ENCODE measurements around the gene WDR6. TPM values are rescaled to one million over a fixed set of nuclear protein-coding genes. Genes with fewer than 3 reads are reported as not detected.

WDR6 gene
- total RNA-seq, 2 donors from 2014 or later: 92.3 to 150 TPM

DNA sequence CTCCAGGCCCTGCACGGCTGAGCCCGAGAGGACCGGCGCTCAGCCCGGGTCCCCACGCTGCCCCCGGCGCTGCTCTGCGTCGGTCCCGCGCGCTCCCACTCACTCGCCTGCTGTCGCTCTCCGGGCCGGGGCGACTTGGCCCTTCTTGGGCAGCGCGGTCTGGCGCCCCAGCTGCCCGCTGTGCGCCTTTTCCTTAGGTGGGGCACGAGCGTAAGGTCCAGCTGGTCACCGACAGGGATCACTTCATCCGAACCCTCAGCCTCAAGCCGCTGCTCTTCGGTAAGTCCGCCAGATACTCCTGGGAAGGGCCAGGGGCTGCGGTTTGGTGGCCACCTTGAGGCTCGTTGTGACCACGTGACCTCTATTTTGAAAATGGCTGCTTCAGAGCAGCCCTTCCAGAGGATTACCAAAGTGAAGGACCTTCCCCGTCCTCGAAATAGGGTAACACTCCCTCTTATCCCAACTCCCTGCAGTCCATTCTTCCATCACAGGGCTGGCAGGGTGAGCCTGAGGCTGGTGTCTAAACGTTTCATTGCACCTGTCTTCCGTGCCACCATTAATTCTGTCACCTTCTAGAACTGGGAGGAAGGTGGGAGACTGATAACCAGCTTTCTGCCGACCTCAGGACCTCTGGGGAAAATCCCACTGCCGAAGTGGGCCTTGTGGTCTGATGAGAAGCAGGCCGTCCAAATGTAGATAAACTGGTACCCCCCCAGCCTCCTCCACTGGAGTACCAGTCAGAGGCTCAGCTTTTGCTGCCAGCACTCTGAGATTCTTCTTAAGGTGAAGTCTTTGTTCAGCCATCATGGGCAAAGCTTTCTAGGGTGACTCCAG is 16.3 kb upstream of the WDR6 start:
- Histone ChIP-seq H3K9ac (ENCODE audit: low read depth in 2 of 2, low read length in 2 of 2) (peak overlapping the region; percentile 88 to 96), H3K4me3 (peak overlapping the region; percentile 99), H3K9me3 (no peaks in the 10 kb centered on the region), H3K36me3 (no peaks in the 10 kb centered on the region), H3K27ac (peak overlapping the region; percentile 94), H3K27me3 (no peaks in the 10 kb centered on the region), H3K4me1 (peaks cover 16% of the 10 kb centered on the region)
- peak; percentile 64 for DNase-seq
- TF ChIP-seq, protein P1, sequence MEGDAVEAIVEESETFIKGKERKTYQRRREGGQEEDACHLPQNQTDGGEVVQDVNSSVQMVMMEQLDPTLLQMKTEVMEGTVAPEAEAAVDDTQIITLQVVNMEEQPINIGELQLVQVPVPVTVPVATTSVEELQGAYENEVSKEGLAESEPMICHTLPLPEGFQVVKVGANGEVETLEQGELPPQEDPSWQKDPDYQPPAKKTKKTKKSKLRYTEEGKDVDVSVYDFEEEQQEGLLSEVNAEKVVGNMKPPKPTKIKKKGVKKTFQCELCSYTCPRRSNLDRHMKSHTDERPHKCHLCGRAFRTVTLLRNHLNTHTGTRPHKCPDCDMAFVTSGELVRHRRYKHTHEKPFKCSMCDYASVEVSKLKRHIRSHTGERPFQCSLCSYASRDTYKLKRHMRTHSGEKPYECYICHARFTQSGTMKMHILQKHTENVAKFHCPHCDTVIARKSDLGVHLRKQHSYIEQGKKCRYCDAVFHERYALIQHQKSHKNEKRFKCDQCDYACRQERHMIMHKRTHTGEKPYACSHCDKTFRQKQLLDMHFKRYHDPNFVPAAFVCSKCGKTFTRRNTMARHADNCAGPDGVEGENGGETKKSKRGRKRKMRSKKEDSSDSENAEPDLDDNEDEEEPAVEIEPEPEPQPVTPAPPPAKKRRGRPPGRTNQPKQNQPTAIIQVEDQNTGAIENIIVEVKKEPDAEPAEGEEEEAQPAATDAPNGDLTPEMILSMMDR (IDR thresholded peaks at IDR 0.05): no peak
- intact Hi-C loops (cut with DNase I): no loop called here

DNA sequence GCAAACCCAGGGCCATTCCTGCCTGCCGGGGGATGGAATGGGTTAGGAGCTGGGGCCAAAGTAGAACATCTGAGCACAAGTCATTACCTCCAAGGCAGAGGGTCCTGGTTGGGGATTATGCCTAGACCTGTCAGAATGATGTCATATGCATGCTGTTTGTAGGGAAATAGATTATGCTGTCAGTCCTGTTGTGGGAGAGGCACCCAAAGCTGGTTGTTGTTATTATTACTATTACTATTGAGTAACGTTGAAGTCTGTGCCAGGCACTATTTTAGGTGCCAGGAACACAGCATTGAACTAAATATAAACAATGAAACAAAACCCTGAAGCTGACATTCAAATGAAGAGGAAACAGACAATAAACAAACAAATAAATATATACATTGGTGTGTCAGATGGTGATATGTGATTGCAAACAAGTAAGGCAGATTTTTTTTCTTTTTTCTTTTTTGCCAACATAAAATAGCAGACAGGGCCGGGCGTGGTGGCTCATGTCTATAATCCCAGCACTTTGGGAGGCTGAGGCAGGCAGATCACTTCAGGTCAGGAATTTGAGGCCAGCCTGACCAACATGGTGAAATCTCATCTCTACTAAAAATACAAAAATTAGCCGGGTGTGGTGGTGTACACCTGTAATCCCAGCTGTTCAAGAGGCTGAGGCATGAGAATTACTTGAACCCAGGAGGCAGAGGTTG is 15.2 kb upstream of the WDR6 start:
- intact Hi-C loops (cut with DNase I): no loop called here
- Histone ChIP-seq H3K27me3 (no peaks in the 10 kb centered on the region), H3K4me1 (peaks cover 16% of the 10 kb centered on the region), H3K27ac (no peak overlapping the region), H3K4me3 (no peak overlapping the region), H3K36me3 (no peaks in the 10 kb centered on the region), H3K9ac (ENCODE audit: low read depth in 2 of 2, low read length in 2 of 2) (peak overlapping the region in 1 of 2 donors; percentile 88), H3K9me3 (no peaks in the 10 kb centered on the region)
- TF ChIP-seq, protein P1 (IDR thresholded peaks at IDR 0.05): no peak
- DNase-seq: no peak

DNA sequence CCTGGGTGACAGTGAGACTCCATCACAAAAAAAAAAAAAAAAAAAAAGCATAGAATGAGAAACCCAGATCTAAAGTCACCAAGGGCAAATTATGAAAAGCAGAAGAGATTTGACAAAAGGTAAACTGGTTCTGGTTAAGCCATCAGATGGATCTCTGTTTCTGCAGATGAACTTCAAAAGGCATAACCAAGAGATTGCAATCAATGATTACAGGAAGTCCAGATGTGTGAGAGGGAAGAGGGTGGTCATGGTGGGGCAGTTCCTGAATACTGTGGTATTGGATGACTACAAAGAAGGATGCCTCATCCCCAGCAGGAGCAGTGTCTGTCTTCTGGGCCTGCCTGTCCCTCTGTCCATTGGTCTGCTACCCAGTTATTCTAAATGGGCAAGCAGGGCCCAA is 13.4 kb upstream of the WDR6 start:
- Histone ChIP-seq H3K36me3 (no peaks in the 10 kb centered on the region), H3K27me3 (no peaks in the 10 kb centered on the region), H3K9ac (ENCODE audit: low read depth in 2 of 2, low read length in 2 of 2) (no peak overlapping the region), H3K4me3 (no peak overlapping the region), H3K27ac (no peak overlapping the region), H3K9me3 (no peaks in the 10 kb centered on the region), H3K4me1 (peaks cover 15% of the 10 kb centered on the region)
- TF ChIP-seq, protein P1 (IDR thresholded peaks at IDR 0.05): no peak
- DNase-seq: no peak
- intact Hi-C loops (cut with DNase I): no loop called here

DNA sequence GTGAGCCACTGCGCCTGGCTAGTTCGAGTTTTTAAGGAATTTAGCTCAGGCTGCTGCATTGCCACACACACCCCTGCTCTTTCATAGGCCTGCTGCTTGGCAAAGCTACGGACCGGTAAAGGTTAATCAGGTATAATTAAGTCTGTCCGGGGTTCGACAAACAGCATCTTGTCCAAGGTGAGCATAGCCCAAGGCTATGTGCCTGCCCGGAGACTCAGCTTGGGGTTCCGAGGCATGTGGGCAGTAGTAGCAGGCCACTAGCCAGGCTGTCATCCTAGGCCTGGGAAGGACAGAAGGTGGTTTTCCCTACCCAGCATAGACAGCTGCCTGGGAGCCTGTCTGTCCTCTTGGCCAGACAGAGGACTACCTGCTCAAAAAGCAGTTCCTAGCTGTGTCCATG is 10.6 kb upstream of the WDR6 start:
- intact Hi-C loops (cut with DNase I): no loop called here
- Histone ChIP-seq H3K36me3 (no peaks in the 10 kb centered on the region), H3K27me3 (no peaks in the 10 kb centered on the region), H3K4me3 (no peak overlapping the region), H3K4me1 (peaks cover under 1% of the 10 kb centered on the region), H3K27ac (no peak overlapping the region), H3K9ac (ENCODE audit: low read depth in 2 of 2, low read length in 2 of 2) (no peak overlapping the region), H3K9me3 (no peaks in the 10 kb centered on the region)
- no peak for DNase-seq
- TF ChIP-seq, protein P1 (IDR thresholded peaks at IDR 0.05): no peak

DNA sequence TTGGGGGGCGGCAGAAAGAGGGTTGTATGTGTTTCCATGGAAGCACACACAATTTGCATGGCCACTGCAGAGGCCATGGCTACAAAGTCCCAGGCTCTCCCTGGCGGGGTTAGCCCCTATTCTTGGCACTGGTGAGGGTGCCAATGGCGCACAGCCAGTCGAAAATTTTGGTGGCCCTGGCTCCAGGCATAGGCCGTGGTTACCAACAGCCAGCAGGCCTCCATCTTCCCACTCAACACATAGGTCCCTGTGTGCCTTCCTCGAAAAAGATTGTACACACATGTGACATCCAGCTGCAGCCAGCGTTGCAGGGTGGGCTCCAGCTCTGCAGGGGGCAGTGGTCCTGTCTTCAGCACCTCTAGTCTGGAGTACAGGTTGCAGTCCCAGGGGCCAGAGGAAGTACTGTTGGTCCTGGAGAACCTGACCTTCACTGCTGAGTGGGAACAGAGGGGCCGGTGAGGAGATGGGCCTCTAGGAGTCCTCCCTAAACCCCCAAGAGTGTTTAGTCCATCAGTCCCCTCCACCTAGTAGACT is 10.0 kb upstream of the WDR6 start:
- no peaks in the 10 kb centered on the region for H3K36me3 ChIP-seq

More for the DNA sequence above, 10.0 kb upstream of the WDR6 start:
- H3K4me3 ChIP-seq: no peak overlapping the region
- H3K9me3 ChIP-seq: no peaks in the 10 kb centered on the region
- H3K4me1 ChIP-seq: no peaks in the 10 kb centered on the region
- TF ChIP-seq, protein P1 (IDR thresholded peaks at IDR 0.05): no peak
- H3K27me3 ChIP-seq: no peaks in the 10 kb centered on the region
- intact Hi-C loops (cut with DNase I): no loop called here
- no peak overlapping the region for H3K27ac ChIP-seq
- DNase-seq: no peak
- H3K9ac ChIP-seq (ENCODE audit: low read depth in 2 of 2, low read length in 2 of 2): no peak overlapping the region

All from colonic mucosa (tissue), 4 donors.